Measurements from ENCODE around the gene FARS2. TPM values are rescaled to one million over a fixed set of nuclear protein-coding genes. Genes with fewer than 3 reads are reported as not detected.

Gene FARS2
- total and polyA plus RNA-seq, 7 donors, result 8.1 to 21.0 (median 12.5) TPM

DNA sequence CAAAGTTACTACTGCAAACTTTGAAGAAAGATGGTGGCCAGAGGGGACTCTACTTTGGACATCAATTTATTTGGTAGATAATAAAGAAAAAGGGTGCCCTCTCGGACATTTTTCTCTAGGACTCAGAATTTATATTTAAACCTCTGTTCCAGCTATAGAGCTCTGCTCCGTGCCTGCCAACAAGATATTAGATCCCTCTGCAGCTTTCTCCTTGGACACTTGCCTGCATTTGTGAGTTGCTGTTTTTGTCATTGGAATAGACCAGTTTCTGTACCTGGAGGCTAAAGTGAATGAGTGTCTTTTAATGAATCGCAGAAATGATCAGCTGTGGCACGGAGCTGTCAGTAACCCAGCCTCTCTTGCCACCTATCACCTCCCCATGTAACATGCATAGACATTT is 491.9 kb downstream of the FARS2 start:
- H3K9me3 ChIP-seq, result peaks cover 3 to 7% (median 4%) of the 10 kb centered on the region in 4 donors
- H3K4me3 ChIP-seq, result no peak overlapping the region
- no peak for DNase-seq
- TF ChIP-seq POLR2AphosphoS5 (IDR thresholded peaks at IDR 0.05), result no peak
- TF ChIP-seq EP300 (IDR thresholded peaks at IDR 0.05), result no peak
- TF ChIP-seq, protein P1, sequence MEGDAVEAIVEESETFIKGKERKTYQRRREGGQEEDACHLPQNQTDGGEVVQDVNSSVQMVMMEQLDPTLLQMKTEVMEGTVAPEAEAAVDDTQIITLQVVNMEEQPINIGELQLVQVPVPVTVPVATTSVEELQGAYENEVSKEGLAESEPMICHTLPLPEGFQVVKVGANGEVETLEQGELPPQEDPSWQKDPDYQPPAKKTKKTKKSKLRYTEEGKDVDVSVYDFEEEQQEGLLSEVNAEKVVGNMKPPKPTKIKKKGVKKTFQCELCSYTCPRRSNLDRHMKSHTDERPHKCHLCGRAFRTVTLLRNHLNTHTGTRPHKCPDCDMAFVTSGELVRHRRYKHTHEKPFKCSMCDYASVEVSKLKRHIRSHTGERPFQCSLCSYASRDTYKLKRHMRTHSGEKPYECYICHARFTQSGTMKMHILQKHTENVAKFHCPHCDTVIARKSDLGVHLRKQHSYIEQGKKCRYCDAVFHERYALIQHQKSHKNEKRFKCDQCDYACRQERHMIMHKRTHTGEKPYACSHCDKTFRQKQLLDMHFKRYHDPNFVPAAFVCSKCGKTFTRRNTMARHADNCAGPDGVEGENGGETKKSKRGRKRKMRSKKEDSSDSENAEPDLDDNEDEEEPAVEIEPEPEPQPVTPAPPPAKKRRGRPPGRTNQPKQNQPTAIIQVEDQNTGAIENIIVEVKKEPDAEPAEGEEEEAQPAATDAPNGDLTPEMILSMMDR (IDR thresholded peaks at IDR 0.05), result no peak
- no peak for TF ChIP-seq POLR2A (IDR thresholded peaks at IDR 0.05)
- no peaks in the 10 kb centered on the region for H3K4me1 ChIP-seq
- H3K27me3 ChIP-seq, result no peaks in the 10 kb centered on the region
- 93 to 98% methylated on average over 4 of the region's 4 CpGs for WGBS, 2 donors
- peaks cover 0 to 5% (median 0%) of the 10 kb centered on the region in 4 donors for H3K36me3 ChIP-seq
- intact Hi-C loops (cut with DNase I), result no loop called here
- no peak overlapping the region for H3K27ac ChIP-seq

DNA sequence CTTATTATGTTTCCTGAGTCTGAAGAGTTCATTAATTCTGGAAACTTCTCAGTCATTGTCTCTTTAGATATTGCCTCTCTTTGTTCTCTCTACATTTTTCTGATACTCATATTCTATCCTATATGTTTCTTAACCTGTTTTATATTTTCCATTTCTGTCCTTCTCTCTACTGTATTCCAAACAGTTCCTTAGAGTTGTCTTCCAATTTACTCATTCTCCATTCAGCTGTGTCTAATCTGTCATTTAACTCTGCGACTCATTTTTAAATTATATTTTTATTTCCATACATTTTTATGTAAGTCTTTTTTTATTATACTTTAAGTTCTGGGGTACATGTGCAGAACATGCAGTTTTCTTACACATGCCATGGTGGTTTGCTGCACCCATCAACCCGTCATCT is 493.6 kb downstream of the FARS2 start:
- H3K4me1 ChIP-seq, result no peaks in the 10 kb centered on the region
- no peaks in the 10 kb centered on the region for H3K27me3 ChIP-seq
- intact Hi-C loops (cut with DNase I), result no loop called here
- TF ChIP-seq POLR2AphosphoS5 (IDR thresholded peaks at IDR 0.05) (no peak), POLR2A (IDR thresholded peaks at IDR 0.05) (no peak), EP300 (IDR thresholded peaks at IDR 0.05) (no peak)
- TF ChIP-seq, protein P1 (IDR thresholded peaks at IDR 0.05), result no peak
- H3K36me3 ChIP-seq, result peaks cover 0 to 5% (median 0%) of the 10 kb centered on the region in 4 donors
- WGBS, 2 donors, result 94 to 96% methylated on average over 2 of the region's 2 CpGs
- no peak overlapping the region for H3K27ac ChIP-seq
- H3K4me3 ChIP-seq, result no peak overlapping the region
- H3K9me3 ChIP-seq, result peaks cover 3 to 7% (median 4%) of the 10 kb centered on the region in 4 donors
- DNase-seq, result no peak

DNA sequence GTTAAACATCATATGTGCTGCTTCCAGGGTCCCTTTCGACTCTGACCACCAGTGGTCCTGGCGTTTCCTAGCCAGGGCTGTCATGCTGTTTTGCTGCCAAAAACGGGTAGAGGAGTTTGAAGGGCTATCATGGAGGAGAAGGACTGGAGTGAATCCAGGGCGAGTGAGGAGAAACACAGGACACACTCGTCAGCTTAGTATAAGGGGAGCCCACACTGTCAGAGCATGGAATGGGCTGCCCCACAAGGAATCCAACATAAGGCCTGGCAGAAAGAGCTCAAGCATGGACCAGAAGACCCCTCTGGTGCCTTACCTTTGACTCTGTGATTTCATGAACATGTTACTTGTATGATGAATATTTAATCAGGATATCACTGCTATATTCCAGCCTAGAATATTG is 498.3 kb downstream of the FARS2 start:
- no peak for TF ChIP-seq POLR2A (IDR thresholded peaks at IDR 0.05)
- TF ChIP-seq, protein P1 (IDR thresholded peaks at IDR 0.05), result no peak
- TF ChIP-seq EP300 (IDR thresholded peaks at IDR 0.05), result no peak
- no peak for TF ChIP-seq POLR2AphosphoS5 (IDR thresholded peaks at IDR 0.05)
- H3K27me3 ChIP-seq, result no peaks in the 10 kb centered on the region
- no peak for DNase-seq
- no peak overlapping the region for H3K4me3 ChIP-seq
- H3K36me3 ChIP-seq, result no peaks in the 10 kb centered on the region
- intact Hi-C loops (cut with DNase I), result no loop called here
- WGBS, 2 donors, result 92 to 94% methylated on average over 5 of the region's 5 CpGs
- H3K4me1 ChIP-seq, result peaks cover 0 to 8% (median 3%) of the 10 kb centered on the region in 4 donors
- H3K27ac ChIP-seq, result no peak overlapping the region
- peaks cover 0 to 1% (median under 1%) of the 10 kb centered on the region in 4 donors for H3K9me3 ChIP-seq

DNA sequence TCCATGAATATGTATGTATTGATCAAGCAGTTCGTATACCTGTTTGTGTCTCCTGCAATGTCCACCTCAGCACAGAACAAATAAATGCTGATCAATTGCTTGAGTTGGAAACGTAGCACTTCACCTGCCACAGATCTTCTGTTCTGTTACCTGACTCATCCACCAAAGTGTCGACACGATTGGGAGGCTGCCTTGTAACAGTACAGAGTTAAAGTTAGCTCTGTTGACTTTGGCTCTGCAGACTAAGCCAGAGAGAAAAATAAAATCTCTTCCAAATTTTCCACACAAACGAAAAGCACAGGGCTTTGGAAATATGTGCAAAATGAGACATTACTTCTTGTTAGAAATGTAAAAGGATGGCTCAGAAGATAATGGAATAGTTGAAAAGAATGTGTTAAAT is 500.1 kb downstream of the FARS2 start:
- TF ChIP-seq, protein P1 (IDR thresholded peaks at IDR 0.05), result no peak
- no peak for TF ChIP-seq POLR2AphosphoS5 (IDR thresholded peaks at IDR 0.05)
- TF ChIP-seq EP300 (IDR thresholded peaks at IDR 0.05), result no peak
- TF ChIP-seq POLR2A (IDR thresholded peaks at IDR 0.05), result no peak
- Histone ChIP-seq H3K4me1 (peaks cover 0 to 12% (median 6%) of the 10 kb centered on the region in 4 donors), H3K4me3 (no peak overlapping the region), H3K36me3 (no peaks in the 10 kb centered on the region), H3K27ac (no peak overlapping the region), H3K9me3 (no peaks in the 10 kb centered on the region), H3K27me3 (no peaks in the 10 kb centered on the region)
- WGBS, 2 donors, result 86 to 87% methylated on average over 5 of the region's 5 CpGs
- DNase-seq, result no peak
- intact Hi-C loops (cut with DNase I), result no loop called here

DNA sequence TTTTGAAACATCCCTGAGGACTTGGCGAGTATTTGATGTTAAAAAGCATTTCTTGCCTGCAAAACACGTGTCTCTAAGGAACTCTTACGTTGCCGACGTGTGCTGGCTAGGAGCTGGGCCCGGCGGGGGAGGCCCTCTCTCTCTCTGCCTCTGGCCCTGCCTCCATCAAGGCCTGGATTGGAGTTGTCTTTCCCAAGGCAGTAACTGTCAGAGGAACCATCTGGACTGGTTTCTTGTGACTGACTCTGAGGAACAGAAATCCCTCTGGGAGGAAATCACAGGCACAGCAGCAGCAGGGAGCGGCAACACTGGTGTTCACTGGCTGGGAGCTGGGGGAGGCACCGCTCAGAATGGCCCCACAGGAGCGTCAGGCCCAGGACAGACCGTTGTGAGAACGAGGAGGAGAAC is 501.3 kb downstream of the FARS2 start:
- peak; percentile 72 for DNase-seq
- WGBS, 2 donors, result 76 to 95% methylated on average over 12 of the region's 12 CpGs
- no peaks in the 10 kb centered on the region for H3K27me3 ChIP-seq
- H3K4me1 ChIP-seq, result peaks cover 0 to 12% (median 6%) of the 10 kb centered on the region in 4 donors
- H3K27ac ChIP-seq, result no peak overlapping the region
- no peak overlapping the region for H3K4me3 ChIP-seq
- TF ChIP-seq POLR2A (IDR thresholded peaks at IDR 0.05), result no peak
- no peak for TF ChIP-seq EP300 (IDR thresholded peaks at IDR 0.05)
- TF ChIP-seq, protein P1 (IDR thresholded peaks at IDR 0.05), result no peak
- TF ChIP-seq POLR2AphosphoS5 (IDR thresholded peaks at IDR 0.05), result no peak
- no peaks in the 10 kb centered on the region for H3K36me3 ChIP-seq
- H3K9me3 ChIP-seq, result peaks cover 0 to 3% (median 0%) of the 10 kb centered on the region in 4 donors
- intact Hi-C loops (cut with DNase I), result no loop called here
